Right lobe of liver (tissue), 4 donors: ENCODE measurements around the gene CRACR2B.

Experiments used
- CTCF ChIP-seq, 4 donors: fragments of 200-600 bp in 3 of 4; fragments of 450-650 bp in 1 of 4; IDR thresholded peaks; one replicate each; pipeline versions ENCODE4 v1.5.1 to v1.8.0; 2016 to 2022; ENCODE audit warnings: antibody characterized with exemption in 4 of 4, mild to moderate bottlenecking in 2 of 4
- POLR2A ChIP-seq: fragments of 450-650 bp; IDR thresholded peaks from one replicate; pipeline ENCODE4 v1.6.1; 2017; ENCODE audit warnings: antibody characterized with exemption, mild to moderate bottlenecking
- donor health status: DM: no; HTN: no; CAD: no.
- donor health status: DM: no; HTN: no; CAD: no.
- donor health status: DM: no; HTN: yes; CAD: no.

GRCh38 chr11:803770-804598, 23.7 kb upstream of the CRACR2B start:
- TF ChIP-seq CTCF (IDR thresholded peaks at IDR 0.05) (no peak), POLR2A (no peak)
